GM21717 (cell line): ENCODE data around the gene AOPEP.

Source experiments
- ATAC-seq: cut with Tn5 transposase; IDR thresholded peaks from one replicate; pipeline ENCODE4 v1.9.1; 2021; ENCODE audit warnings: mild to moderate bottlenecking, moderate library complexity; ENCODE audit not compliant: unreplicated experiment

The AOPEP gene

GRCh38 chr9:95124582-95125367, 398.3 kb downstream of the AOPEP start:
- no peak for ATAC-seq

GRCh38 chr9:95125652-95126051, 399.2 kb downstream of the AOPEP start:
- ATAC-seq = no peak

GRCh38 chr9:95126739-95127138, 400.2 kb downstream of the AOPEP start:
- no peak for ATAC-seq

- ATAC-seq = no peak
Measured at GRCh38 chr9:95127249-95128176, 401.0 kb downstream of the AOPEP start.

GRCh38 chr9:95128177-95128524, 401.7 kb downstream of the AOPEP start:
- no peak for ATAC-seq

GRCh38 chr9:95129476-95130291, 403.2 kb downstream of the AOPEP start:
- no peak for ATAC-seq

GRCh38 chr9:95130484-95130883, 404.0 kb downstream of the AOPEP start:
- ATAC-seq = no peak

GRCh38 chr9:95131023-95131943, 404.8 kb downstream of the AOPEP start:
- ATAC-seq = no peak

GRCh38 chr9:95132366-95133324, 406.1 kb downstream of the AOPEP start:
- ATAC-seq = no peak

- ATAC-seq = no peak
Measured at GRCh38 chr9:95133325-95133705, 406.8 kb downstream of the AOPEP start.

GRCh38 chr9:95134457-95134881, 408.0 kb downstream of the AOPEP start:
- no peak for ATAC-seq

GRCh38 chr9:95135756-95136155, 409.3 kb downstream of the AOPEP start:
- no peak for ATAC-seq
